ENCODE results near the gene GLT6D1. TPM values are rescaled to one million over a fixed set of nuclear protein-coding genes. Genes with fewer than 3 reads are reported as not detected.

GLT6D1 gene
- total RNA-seq, 1 donor from 2014 or later, result not detected

DNA sequence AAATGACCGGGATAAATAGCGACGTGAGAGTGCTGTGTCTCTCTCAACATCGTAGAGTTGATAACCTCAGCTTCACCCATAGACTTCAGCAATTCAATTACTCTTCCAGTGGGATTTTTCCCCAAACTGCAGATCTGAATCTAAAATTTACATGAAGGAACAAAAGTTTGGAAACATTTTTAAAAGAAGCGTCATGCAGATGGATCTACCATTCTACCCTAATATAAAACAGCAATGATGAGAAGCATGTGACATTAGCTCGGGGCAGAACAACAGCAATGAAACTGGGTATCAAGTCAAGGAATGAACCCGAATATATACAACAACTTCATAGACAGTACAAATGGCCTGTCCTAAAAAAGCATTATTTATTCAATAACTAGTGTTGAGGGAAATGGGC is 18.8 kb downstream of the GLT6D1 start:
- no peak overlapping the region for H3K4me3 ChIP-seq (ENCODE audit: insufficient read depth, low read depth, low read length)
- H3K4me2 ChIP-seq (ENCODE audit: low read length), result no peak overlapping the region
- H3K27ac Mint-ChIP-seq (ENCODE audit: unreplicated experiment), result no peak overlapping the region
- no peaks in the 10 kb centered on the region for H3K9me3 ChIP-seq (ENCODE audit: insufficient read depth, low read depth, low read length)
- no peak overlapping the region for H3K9ac ChIP-seq (ENCODE audit: low read length)
- H3K4me3 Mint-ChIP-seq (ENCODE audit: unreplicated experiment), result no peak overlapping the region
- TF ChIP-seq EZH2 (IDR thresholded peaks at IDR 0.05; ENCODE audit: insufficient read depth, low read length), result no peak
- TF ChIP-seq, protein P1, sequence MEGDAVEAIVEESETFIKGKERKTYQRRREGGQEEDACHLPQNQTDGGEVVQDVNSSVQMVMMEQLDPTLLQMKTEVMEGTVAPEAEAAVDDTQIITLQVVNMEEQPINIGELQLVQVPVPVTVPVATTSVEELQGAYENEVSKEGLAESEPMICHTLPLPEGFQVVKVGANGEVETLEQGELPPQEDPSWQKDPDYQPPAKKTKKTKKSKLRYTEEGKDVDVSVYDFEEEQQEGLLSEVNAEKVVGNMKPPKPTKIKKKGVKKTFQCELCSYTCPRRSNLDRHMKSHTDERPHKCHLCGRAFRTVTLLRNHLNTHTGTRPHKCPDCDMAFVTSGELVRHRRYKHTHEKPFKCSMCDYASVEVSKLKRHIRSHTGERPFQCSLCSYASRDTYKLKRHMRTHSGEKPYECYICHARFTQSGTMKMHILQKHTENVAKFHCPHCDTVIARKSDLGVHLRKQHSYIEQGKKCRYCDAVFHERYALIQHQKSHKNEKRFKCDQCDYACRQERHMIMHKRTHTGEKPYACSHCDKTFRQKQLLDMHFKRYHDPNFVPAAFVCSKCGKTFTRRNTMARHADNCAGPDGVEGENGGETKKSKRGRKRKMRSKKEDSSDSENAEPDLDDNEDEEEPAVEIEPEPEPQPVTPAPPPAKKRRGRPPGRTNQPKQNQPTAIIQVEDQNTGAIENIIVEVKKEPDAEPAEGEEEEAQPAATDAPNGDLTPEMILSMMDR (IDR thresholded peaks at IDR 0.05; ENCODE audit: insufficient read depth, low read depth, low read length), result no peak
- H3K4me1 Mint-ChIP-seq (ENCODE audit: low read depth, unreplicated experiment), result no peaks in the 10 kb centered on the region
- no peaks in the 10 kb centered on the region for H3K36me3 ChIP-seq (ENCODE audit: insufficient read depth, low read length)
- no peak for FAIRE-seq
- no peaks in the 10 kb centered on the region for H3K4me1 ChIP-seq (ENCODE audit: insufficient read depth, low read length)
- no peak for DNase-seq (ENCODE audit: low read depth)
- peaks cover 6% of the 10 kb centered on the region for H3K27me3 ChIP-seq (ENCODE audit: insufficient read depth, low read length)
- peaks cover 28% of the 10 kb centered on the region for H3K27me3 Mint-ChIP-seq (ENCODE audit: low read depth, unreplicated experiment)
- H3K36me3 Mint-ChIP-seq (ENCODE audit: low read depth, unreplicated experiment), result no peaks in the 10 kb centered on the region
- no peak overlapping the region for H3K27ac ChIP-seq (ENCODE audit: low read depth, low read length)
- no peak overlapping the region for H2AFZ ChIP-seq (ENCODE audit: low read depth, low read length)
- no peaks in the 10 kb centered on the region for H3K79me2 ChIP-seq (ENCODE audit: insufficient read depth, low read length)
- no peaks in the 10 kb centered on the region for H4K20me1 ChIP-seq (ENCODE audit: insufficient read depth, low read length)
- no peaks in the 10 kb centered on the region for H3K9me3 Mint-ChIP-seq (ENCODE audit: unreplicated experiment)

DNA sequence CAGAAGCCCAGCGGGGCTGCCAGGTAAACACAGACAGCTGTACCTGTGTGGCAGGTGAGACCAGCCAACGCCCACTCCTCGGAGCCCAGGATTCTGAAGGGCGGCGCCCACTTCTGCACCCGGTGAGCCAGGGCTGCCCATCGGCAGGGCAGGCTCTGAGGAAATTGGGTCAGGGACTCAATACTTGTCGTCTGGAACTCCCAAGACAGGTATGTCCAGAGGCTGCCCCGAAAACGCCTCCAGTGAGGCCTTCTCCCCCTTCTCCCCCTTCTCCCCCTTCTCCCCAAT is 19.8 kb downstream of the GLT6D1 start:
- DNase-seq (ENCODE audit: low read depth), result no peak
- H3K36me3 Mint-ChIP-seq (ENCODE audit: low read depth, unreplicated experiment), result no peaks in the 10 kb centered on the region
- H3K4me1 Mint-ChIP-seq (ENCODE audit: low read depth, unreplicated experiment), result no peaks in the 10 kb centered on the region
- Histone ChIP-seq H3K79me2 (ENCODE audit: insufficient read depth, low read length) (no peaks in the 10 kb centered on the region), H3K9ac (ENCODE audit: low read length) (no peak overlapping the region), H3K9me3 (ENCODE audit: insufficient read depth, low read depth, low read length) (no peaks in the 10 kb centered on the region), H3K4me1 (ENCODE audit: insufficient read depth, low read length) (no peaks in the 10 kb centered on the region), H3K27me3 (ENCODE audit: insufficient read depth, low read length) (peaks cover 6% of the 10 kb centered on the region), H3K4me2 (ENCODE audit: low read length) (no peak overlapping the region), H2AFZ (ENCODE audit: low read depth, low read length) (no peak overlapping the region), H3K36me3 (ENCODE audit: insufficient read depth, low read length) (no peaks in the 10 kb centered on the region), H3K27ac (ENCODE audit: low read depth, low read length) (no peak overlapping the region), H3K4me3 (ENCODE audit: insufficient read depth, low read depth, low read length) (no peak overlapping the region), H4K20me1 (ENCODE audit: insufficient read depth, low read length) (no peaks in the 10 kb centered on the region)
- TF ChIP-seq EZH2 (IDR thresholded peaks at IDR 0.05; ENCODE audit: insufficient read depth, low read length), result no peak
- TF ChIP-seq, protein P1 (IDR thresholded peaks at IDR 0.05; ENCODE audit: insufficient read depth, low read depth, low read length), result no peak
- no peak overlapping the region for H3K4me3 Mint-ChIP-seq (ENCODE audit: unreplicated experiment)
- FAIRE-seq, result no peak
- peaks cover 21% of the 10 kb centered on the region for H3K27me3 Mint-ChIP-seq (ENCODE audit: low read depth, unreplicated experiment)
- H3K9me3 Mint-ChIP-seq (ENCODE audit: unreplicated experiment), result no peaks in the 10 kb centered on the region
- no peak overlapping the region for H3K27ac Mint-ChIP-seq (ENCODE audit: unreplicated experiment)

DNA sequence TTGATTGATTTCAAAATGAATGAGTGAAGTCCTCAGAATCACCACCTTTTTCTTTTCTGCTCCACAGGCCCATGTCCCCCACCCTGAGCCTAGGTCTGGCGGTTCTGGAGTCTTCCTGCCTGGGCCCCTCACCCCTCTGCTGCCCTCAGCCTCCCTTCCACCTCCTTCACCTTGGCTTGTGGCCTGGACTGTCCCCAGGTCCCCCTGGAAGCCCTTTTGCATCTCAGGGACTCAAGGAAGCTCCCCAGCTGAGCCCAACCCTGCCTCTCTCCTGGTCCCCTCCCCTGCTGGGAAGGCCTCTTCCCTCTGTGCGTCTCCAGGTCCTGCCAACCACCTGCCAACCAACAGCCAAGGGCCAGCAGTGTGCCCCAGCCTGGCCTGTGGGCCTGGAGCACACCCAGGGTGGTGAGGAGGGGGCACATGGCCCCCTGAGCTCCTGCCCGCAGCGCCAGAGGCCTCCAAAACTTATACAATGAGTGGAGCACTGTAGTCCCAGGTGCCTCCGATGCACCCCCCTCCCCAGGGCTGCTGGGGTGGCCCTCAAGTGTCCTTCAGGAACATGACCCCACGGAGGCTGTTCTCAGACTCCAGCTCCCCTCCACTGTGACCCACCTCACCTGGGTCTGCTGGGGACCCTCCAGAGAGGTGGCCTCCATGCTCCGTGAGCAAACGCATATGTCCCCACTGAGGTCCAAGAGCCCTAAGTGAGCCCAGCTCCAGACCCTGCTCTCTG is 20.3 kb downstream of the GLT6D1 start:
- TF ChIP-seq, protein P1 (IDR thresholded peaks at IDR 0.05; ENCODE audit: insufficient read depth, low read depth, low read length), result no peak
- no peak for TF ChIP-seq EZH2 (IDR thresholded peaks at IDR 0.05; ENCODE audit: insufficient read depth, low read length)
- no peak overlapping the region for H3K4me3 Mint-ChIP-seq (ENCODE audit: unreplicated experiment)
- no peak overlapping the region for H2AFZ ChIP-seq (ENCODE audit: low read depth, low read length)
- no peak for DNase-seq (ENCODE audit: low read depth)
- no peaks in the 10 kb centered on the region for H3K4me1 ChIP-seq (ENCODE audit: insufficient read depth, low read length)
- H3K36me3 ChIP-seq (ENCODE audit: insufficient read depth, low read length), result no peaks in the 10 kb centered on the region
- peaks cover 21% of the 10 kb centered on the region for H3K27me3 Mint-ChIP-seq (ENCODE audit: low read depth, unreplicated experiment)
- H4K20me1 ChIP-seq (ENCODE audit: insufficient read depth, low read length), result no peaks in the 10 kb centered on the region
- H3K4me3 ChIP-seq (ENCODE audit: insufficient read depth, low read depth, low read length), result no peak overlapping the region
- no peaks in the 10 kb centered on the region for H3K36me3 Mint-ChIP-seq (ENCODE audit: low read depth, unreplicated experiment)
- no peak overlapping the region for H3K27ac ChIP-seq (ENCODE audit: low read depth, low read length)
- H3K4me2 ChIP-seq (ENCODE audit: low read length), result no peak overlapping the region
- no peak overlapping the region for H3K9ac ChIP-seq (ENCODE audit: low read length)
- no peaks in the 10 kb centered on the region for H3K4me1 Mint-ChIP-seq (ENCODE audit: low read depth, unreplicated experiment)
- H3K27ac Mint-ChIP-seq (ENCODE audit: unreplicated experiment), result no peak overlapping the region
- no peak for FAIRE-seq
- no peaks in the 10 kb centered on the region for H3K9me3 Mint-ChIP-seq (ENCODE audit: unreplicated experiment)
- H3K27me3 ChIP-seq (ENCODE audit: insufficient read depth, low read length), result peaks cover 6% of the 10 kb centered on the region
- H3K9me3 ChIP-seq (ENCODE audit: insufficient read depth, low read depth, low read length), result no peaks in the 10 kb centered on the region
- H3K79me2 ChIP-seq (ENCODE audit: insufficient read depth, low read length), result no peaks in the 10 kb centered on the region

Data from astrocyte (in vitro differentiated cells and primary cell).